SK-N-SH (cell line): ENCODE data around the gene MLLT1. TPM values are rescaled to one million over a fixed set of nuclear protein-coding genes. Genes with fewer than 3 reads are reported as not detected.

Source experiments
- CTCF ChIA-PET: fragments of 300-600, 350-600 bp; formaldehyde crosslinking; extraction: SDS; loops from one replicate; lab custom pipeline; 2021; lab: Yijun Ruan, JAX
- POLR2A ChIA-PET: fragments of 350-600 bp; sonication (Branson Sonifier 250); formaldehyde crosslinking; extraction: SDS; loops from one replicate; lab custom pipeline; 2020; ENCODE audit warnings: antibody characterized with exemption, inconsistent platforms; lab: Yijun Ruan, JAX
- DNase-seq: peaks from one replicate; pipeline ENCODE4 v3.0.0; 2012
- H2AFZ ChIP-seq: fragments of 200-600 bp; sonication (generic); 2 replicates; pipeline ENCODE4 v1.8.1; 2016; ENCODE audit warnings: antibody characterized with exemption, mild to moderate bottlenecking, low read depth
- H3F3A ChIP-seq: fragments of 200-600 bp; sonication (generic); replicated peaks from 2 replicates; pipeline ENCODE3; 2016; ENCODE audit warnings: antibody characterized with exemption, mild to moderate bottlenecking; ENCODE audit not compliant: insufficient read depth
- H3K27ac ChIP-seq, 2 experiments: fragments of 200-500 bp in 1 of 2; fragments of 200-600 bp in 1 of 2; sonication (Bioruptor generic) in 1 of 2; sonication (generic), shearing (Covaris generic) in 1 of 2; 2 replicates each; pipeline versions ENCODE4 v1.5.1 to v1.6.1; 2014 to 2016; ENCODE audit warnings: low read depth in 2 of 2, inconsistent platforms in 1 of 2, low read length in 1 of 2, mild to moderate bottlenecking in 1 of 2, mixed read lengths in 1 of 2
- H3K27me3 ChIP-seq: fragments of 200-600 bp; sonication (generic), shearing (Covaris generic); 2 replicates; pipeline ENCODE4 v1.6.1; 2016; ENCODE audit warnings: mixed run types; ENCODE audit not compliant: insufficient read depth
- H3K36me3 ChIP-seq, 2 experiments: fragments of 200-500 bp in 1 of 2; fragments of 200-600 bp in 1 of 2; sonication (Bioruptor generic) in 1 of 2; sonication (generic) in 1 of 2; replicated peaks in 1 of 2; 2 replicates each; pipeline versions ENCODE3 to v1.5.1; 2014 to 2016; ENCODE audit warnings: low read length in 1 of 2, mild to moderate bottlenecking in 1 of 2; ENCODE audit not compliant: insufficient read depth in 2 of 2, control insufficient read depth in 1 of 2
- H3K4me1 ChIP-seq, 2 experiments: fragments of 200-500 bp in 1 of 2; fragments of 200-600 bp in 1 of 2; sonication (Bioruptor generic) in 1 of 2; sonication (generic), shearing (Covaris generic) in 1 of 2; 2 replicates each; pipeline versions ENCODE4 v1.5.1 to v1.6.1; 2014 to 2016; ENCODE audit warnings: low read depth in 1 of 2, low read length in 1 of 2, mixed run types in 1 of 2; ENCODE audit not compliant: insufficient read depth in 2 of 2, control insufficient read depth in 1 of 2
- H3K4me2 ChIP-seq: fragments of 200-600 bp; sonication (generic), shearing (Covaris generic); 2 replicates; pipeline ENCODE4 v1.6.1; 2017; ENCODE audit warnings: mixed run types
- H3K4me3 ChIP-seq, 2 experiments: fragments of 200-500 bp in 1 of 2; fragments of 200-600 bp in 1 of 2; sonication (Bioruptor generic) in 1 of 2; sonication (generic), shearing (Covaris generic) in 1 of 2; 2 replicates each; pipeline versions ENCODE4 v1.5.1 to v1.8.1; 2014 to 2016; ENCODE audit warnings: low read depth in 2 of 2, inconsistent platforms in 1 of 2, low read length in 1 of 2, mild to moderate bottlenecking in 1 of 2, mixed read lengths in 1 of 2, moderate library complexity in 1 of 2
- H3K79me2 ChIP-seq: fragments of 200-600 bp; sonication (generic); 2 replicates; pipeline ENCODE4 v1.8.1; 2017; ENCODE audit warnings: mild to moderate bottlenecking; ENCODE audit not compliant: insufficient read depth
- H3K9ac ChIP-seq: fragments of 200-600 bp; sonication (generic); 2 replicates; pipeline ENCODE4 v1.6.1; 2017; ENCODE audit warnings: mixed run types
- H3K9me2 ChIP-seq: fragments of 200-600 bp; sonication (generic); 2 replicates; pipeline ENCODE4 v1.6.1; 2017; ENCODE audit warnings: mixed run types
- H3K9me3 ChIP-seq: fragments of 200-600 bp; sonication (generic); 2 replicates; pipeline ENCODE4 v1.6.1; 2017; ENCODE audit warnings: mixed run types, mild to moderate bottlenecking, moderate library complexity
- H4K20me1 ChIP-seq: fragments of 200-600 bp; sonication (generic); 2 replicates; pipeline ENCODE4 v1.6.1; 2017; ENCODE audit warnings: mild to moderate bottlenecking, mixed run types; ENCODE audit not compliant: insufficient read depth
- CHD2 ChIP-seq: fragments of 150-350 bp; IDR thresholded peaks from 2 replicates; pipeline ENCODE4 v1.6.1; 2018; ENCODE audit warnings: low read length; ENCODE audit not compliant: partially characterized antibody
- EZH2phosphoT487 ChIP-seq: fragments of 200-600 bp; sonication (generic); IDR thresholded peaks from 2 replicates; pipeline ENCODE4 v1.6.1; 2017; ENCODE audit warnings: low read depth, mixed run types, mild to moderate bottlenecking, antibody characterized with exemption, moderate library complexity, borderline replicate concordance
- RXRA ChIP-seq: IDR thresholded peaks from 2 replicates; pipeline ENCODE4 v1.4.0; 2012; ENCODE audit warnings: low read depth, mild to moderate bottlenecking, borderline replicate concordance
- SIN3A ChIP-seq: IDR thresholded peaks from 2 replicates; pipeline ENCODE4 v1.6.1; 2012; ENCODE audit warnings: low read depth, mild to moderate bottlenecking, low read length, moderate library complexity, borderline replicate concordance
- TEAD4 ChIP-seq: IDR thresholded peaks from 2 replicates; pipeline ENCODE4 v1.4.0; 2012; ENCODE audit warnings: mild to moderate bottlenecking, borderline replicate concordance; ENCODE audit not compliant: insufficient read depth
- USF2 ChIP-seq: fragments of 150-350 bp; IDR thresholded peaks from 2 replicates; pipeline ENCODE4 v1.6.1; 2017; ENCODE audit warnings: antibody characterized with exemption, low read length, low read depth, borderline replicate concordance
- ZBTB33 ChIP-seq: IDR thresholded peaks from 2 replicates; pipeline ENCODE4 v1.4.0; 2012; ENCODE audit warnings: low read depth, borderline replicate concordance
- WGBS: methylation state at CpG from one replicate; pipeline ENCODE4 v1.1.6; 2017; ENCODE audit warnings: low lambda C conversion rate; 5-methylcytosine and 5-hydroxymethylcytosine counted together
- polyA plus RNA-seq, 3 experiments: library from polyadenylated mRNA; depleted of rRNA; stranded (reverse); fragments of >200 nt; gene quantifications; 2 replicates each; pipeline ENCODE4 v1.2.3, GENCODE V29; 2012

Gene MLLT1
- polyA plus RNA-seq, 1 of the 3 experiments (the other 2 are of a cell fraction) = 19.0 TPM

GRCh38 chr19:6259312-6259861 is 20.4 kb downstream of the MLLT1 start:
- ChIA-PET CTCF (interaction anchor here (0.6 to 3.3 kb wide), 8 partner anchors 11 to 211 kb away, joined by 3 to 24 read pairs (median 5); partner anchors contain the start of gene ACSBG2), POLR2A (no interaction called here)
- Histone ChIP-seq H3K4me3 (no peak overlapping the region), H3K9me3 (no peaks in the 10 kb centered on the region), H3K9me2 (no peaks in the 10 kb centered on the region), H4K20me1 (peaks cover 29% of the 10 kb centered on the region), H3K4me1 (peaks cover 0 to 3% of the 10 kb centered on the region in 2 experiments; a peak in 1 of 4 replicates), H3K27me3 (no peaks in the 10 kb centered on the region), H3K36me3 (peaks cover 9 to 32% of the 10 kb centered on the region in 2 experiments), H3F3A (no peaks in the 10 kb centered on the region), H2AFZ (no peak overlapping the region), H3K4me2 (no peak overlapping the region), H3K79me2 (peaks cover 68% of the 10 kb centered on the region), H3K27ac (no peak overlapping the region), H3K9ac (no peak overlapping the region)
- TF ChIP-seq EZH2phosphoT487 (no peak), TEAD4 (no peak), ZBTB33 (no peak)
- 97% methylated on average over 8 of the region's 12 CpGs for WGBS
- DNase-seq = no peak

DNA sequence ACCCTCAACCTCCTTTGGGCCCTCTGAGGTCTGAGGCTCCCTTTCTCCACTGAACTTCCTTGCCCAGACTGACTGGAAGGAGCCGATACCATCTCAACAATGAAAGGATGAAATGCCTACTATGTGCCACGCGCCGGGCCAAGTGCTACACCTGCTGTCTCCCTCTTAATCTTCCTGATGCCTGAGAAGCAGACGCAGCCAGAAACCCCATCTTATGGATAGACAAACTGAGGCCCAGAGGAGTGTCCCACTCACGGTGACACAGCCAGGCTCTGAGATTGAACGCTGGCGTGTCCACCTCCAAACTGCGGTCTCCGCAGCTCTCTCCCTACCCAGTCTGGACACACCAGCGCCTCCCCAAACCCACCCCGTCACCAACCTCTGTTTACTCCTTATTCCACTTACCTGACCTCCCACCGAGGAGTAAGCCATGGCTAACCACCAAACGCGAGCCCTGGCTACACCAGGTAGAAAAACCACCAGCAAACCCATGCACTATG is 20.9 kb downstream of the MLLT1 start:
- Histone ChIP-seq H3K9me2 (no peaks in the 10 kb centered on the region), H3K9ac (no peak overlapping the region), H3K4me1 (peaks cover 0 to 3% of the 10 kb centered on the region in 2 experiments; a peak in 1 of 4 replicates), H3K36me3 (peaks cover 9 to 36% of the 10 kb centered on the region in 2 experiments), H3K27ac (no peak overlapping the region), H3K79me2 (peaks cover 70% of the 10 kb centered on the region), H3F3A (no peaks in the 10 kb centered on the region), H2AFZ (no peak overlapping the region), H3K27me3 (no peaks in the 10 kb centered on the region), H3K4me2 (no peak overlapping the region), H4K20me1 (peaks cover 32% of the 10 kb centered on the region), H3K4me3 (no peak overlapping the region), H3K9me3 (no peaks in the 10 kb centered on the region)
- ChIA-PET POLR2A (no interaction called here), CTCF (interaction anchor here (0.6 to 3.3 kb wide), 4 partner anchors 9 to 123 kb away, joined by 3 to 16 read pairs (median 4); partner anchors contain the start of gene ACSBG2)
- DNase-seq = no peak
- TF ChIP-seq CHD2 (no peak), RXRA (no peak), USF2 (no peak), SIN3A (no peak), TEAD4 (no peak), EZH2phosphoT487 (no peak)
- 94% methylated on average over 13 of the region's 15 CpGs for WGBS
